GM19438 (cell line): Measurements from ENCODE around the gene DDX39B.

ENCODE experiments used
- ATAC-seq: cut with Tn5 transposase; IDR thresholded peaks from one replicate; pipeline ENCODE4 v1.9.1; 2021; ENCODE audit warnings: low read depth; ENCODE audit not compliant: unreplicated experiment

Gene DDX39B

GRCh38 chr6:31575952-31576685, 34.3 kb upstream of the DDX39B start:
- no peak for ATAC-seq

- ATAC-seq = no peak
Observed at GRCh38 chr6:31575335-31575901, 33.6 kb upstream of the DDX39B start, which contains the start of gene TNF. Gene TNF (plus strand): TSS chr6:31575565. CDS start chr6:31575742, 177 bp downstream.

GRCh38 chr6:31574106-31575061, 32.6 kb upstream of the DDX39B start:
- no peak for ATAC-seq

GRCh38 chr6:31573239-31574105, 31.7 kb upstream of the DDX39B start:
- ATAC-seq = no peak

GRCh38 chr6:31572041-31572911, 30.5 kb upstream of the DDX39B start, which contains the start of gene LTA:
Gene LTA (plus strand): TSS chr6:31572289. CDS start chr6:31572743, 454 bp downstream.
- no peak for ATAC-seq

GRCh38 chr6:31569861-31570536, 28.2 kb upstream of the DDX39B start:
- no peak for ATAC-seq

- ATAC-seq = peak; percentile 62
Observed at GRCh38 chr6:31568537-31568961, 26.7 kb upstream of the DDX39B start.

- no peak for ATAC-seq
Observed at GRCh38 chr6:31567531-31568370, 25.9 kb upstream of the DDX39B start.

GRCh38 chr6:31560697-31561058, 18.9 kb upstream of the DDX39B start:
- ATAC-seq = no peak

- peak; percentile 60 for ATAC-seq
Observed at GRCh38 chr6:31559958-31560696, 18.3 kb upstream of the DDX39B start.

- ATAC-seq = no peak
Observed at GRCh38 chr6:31559606-31559957, 17.8 kb upstream of the DDX39B start.

GRCh38 chr6:31558631-31559500, 17.1 kb upstream of the DDX39B start:
- ATAC-seq = no peak

- no peak for ATAC-seq
Observed at GRCh38 chr6:31558318-31558625, 16.5 kb upstream of the DDX39B start.

GRCh38 chr6:31557443-31558317, 15.9 kb upstream of the DDX39B start:
- no peak for ATAC-seq

GRCh38 chr6:31556307-31556706, 14.5 kb upstream of the DDX39B start:
- no peak for ATAC-seq
